ENCODE measurements around the gene SCYGR8. TPM values are rescaled to one million over a fixed set of nuclear protein-coding genes. Genes with fewer than 3 reads are reported as not detected.

The SCYGR8 gene
- total RNA-seq, 1 experiment from 2014 or later: not detected

- TF ChIP-seq TCF7L2 (IDR thresholded peaks at IDR 0.05; ENCODE audit: low read depth, low read length) (no peak), SIN3A (IDR thresholded peaks at IDR 0.05; ENCODE audit: borderline replicate concordance, insufficient read depth, low read depth, low read length) (no peak), POLR2AphosphoS5 (IDR thresholded peaks at IDR 0.05; ENCODE audit: low read depth, low read length) (no peak)
- TF ChIP-seq, protein P1, sequence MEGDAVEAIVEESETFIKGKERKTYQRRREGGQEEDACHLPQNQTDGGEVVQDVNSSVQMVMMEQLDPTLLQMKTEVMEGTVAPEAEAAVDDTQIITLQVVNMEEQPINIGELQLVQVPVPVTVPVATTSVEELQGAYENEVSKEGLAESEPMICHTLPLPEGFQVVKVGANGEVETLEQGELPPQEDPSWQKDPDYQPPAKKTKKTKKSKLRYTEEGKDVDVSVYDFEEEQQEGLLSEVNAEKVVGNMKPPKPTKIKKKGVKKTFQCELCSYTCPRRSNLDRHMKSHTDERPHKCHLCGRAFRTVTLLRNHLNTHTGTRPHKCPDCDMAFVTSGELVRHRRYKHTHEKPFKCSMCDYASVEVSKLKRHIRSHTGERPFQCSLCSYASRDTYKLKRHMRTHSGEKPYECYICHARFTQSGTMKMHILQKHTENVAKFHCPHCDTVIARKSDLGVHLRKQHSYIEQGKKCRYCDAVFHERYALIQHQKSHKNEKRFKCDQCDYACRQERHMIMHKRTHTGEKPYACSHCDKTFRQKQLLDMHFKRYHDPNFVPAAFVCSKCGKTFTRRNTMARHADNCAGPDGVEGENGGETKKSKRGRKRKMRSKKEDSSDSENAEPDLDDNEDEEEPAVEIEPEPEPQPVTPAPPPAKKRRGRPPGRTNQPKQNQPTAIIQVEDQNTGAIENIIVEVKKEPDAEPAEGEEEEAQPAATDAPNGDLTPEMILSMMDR (IDR thresholded peaks at IDR 0.05): no peak
- TF ChIP-seq, protein P2, sequence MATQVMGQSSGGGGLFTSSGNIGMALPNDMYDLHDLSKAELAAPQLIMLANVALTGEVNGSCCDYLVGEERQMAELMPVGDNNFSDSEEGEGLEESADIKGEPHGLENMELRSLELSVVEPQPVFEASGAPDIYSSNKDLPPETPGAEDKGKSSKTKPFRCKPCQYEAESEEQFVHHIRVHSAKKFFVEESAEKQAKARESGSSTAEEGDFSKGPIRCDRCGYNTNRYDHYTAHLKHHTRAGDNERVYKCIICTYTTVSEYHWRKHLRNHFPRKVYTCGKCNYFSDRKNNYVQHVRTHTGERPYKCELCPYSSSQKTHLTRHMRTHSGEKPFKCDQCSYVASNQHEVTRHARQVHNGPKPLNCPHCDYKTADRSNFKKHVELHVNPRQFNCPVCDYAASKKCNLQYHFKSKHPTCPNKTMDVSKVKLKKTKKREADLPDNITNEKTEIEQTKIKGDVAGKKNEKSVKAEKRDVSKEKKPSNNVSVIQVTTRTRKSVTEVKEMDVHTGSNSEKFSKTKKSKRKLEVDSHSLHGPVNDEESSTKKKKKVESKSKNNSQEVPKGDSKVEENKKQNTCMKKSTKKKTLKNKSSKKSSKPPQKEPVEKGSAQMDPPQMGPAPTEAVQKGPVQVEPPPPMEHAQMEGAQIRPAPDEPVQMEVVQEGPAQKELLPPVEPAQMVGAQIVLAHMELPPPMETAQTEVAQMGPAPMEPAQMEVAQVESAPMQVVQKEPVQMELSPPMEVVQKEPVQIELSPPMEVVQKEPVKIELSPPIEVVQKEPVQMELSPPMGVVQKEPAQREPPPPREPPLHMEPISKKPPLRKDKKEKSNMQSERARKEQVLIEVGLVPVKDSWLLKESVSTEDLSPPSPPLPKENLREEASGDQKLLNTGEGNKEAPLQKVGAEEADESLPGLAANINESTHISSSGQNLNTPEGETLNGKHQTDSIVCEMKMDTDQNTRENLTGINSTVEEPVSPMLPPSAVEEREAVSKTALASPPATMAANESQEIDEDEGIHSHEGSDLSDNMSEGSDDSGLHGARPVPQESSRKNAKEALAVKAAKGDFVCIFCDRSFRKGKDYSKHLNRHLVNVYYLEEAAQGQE (IDR thresholded peaks at IDR 0.05; ENCODE audit: insufficient read depth in 1 of 2, low read depth in 2 of 2, low read length in 1 of 2): no peak
- ChIA-PET POLR2A (no interaction called here), CTCF (no interaction called here)
- in situ Hi-C loops (cut with HindIII; ENCODE audit: low pct_unique_long_range_greater_than_20kb, low sequenced_read_pairs) (no loop called here), intact Hi-C loops (cut with micrococcal nuclease; ENCODE audit: unreplicated experiment) (no loop called here)
- H3K4me3 ChIP-seq (ENCODE audit: low read depth in 2 of 2, low read length in 2 of 2): no peak overlapping the region
- no peaks in the 10 kb centered on the region for H3K36me3 ChIP-seq (ENCODE audit: control insufficient read depth, insufficient read depth, low read length)
- no peak for DNase-seq (ENCODE audit: low read depth, low spot score)
- H3K27ac ChIP-seq (ENCODE audit: low read length): no peak overlapping the region
- no peak for ATAC-seq
- BruUV-seq (replicated peaks): no TSS peak
- H3K27me3 ChIP-seq (ENCODE audit: control insufficient read depth, insufficient read depth, low read length): no peaks in the 10 kb centered on the region
- H3K9me3 ChIP-seq (ENCODE audit: control insufficient read depth, insufficient read depth, low read depth, low read length): no peaks in the 10 kb centered on the region
- H3K4me1 ChIP-seq (ENCODE audit: control insufficient read depth, insufficient read depth, low read length): no peaks in the 10 kb centered on the region
Observed at GRCh38 chr2:227774895-227775842, 29.5 kb downstream of the SCYGR8 start.

- CTCF ChIA-PET: no interaction called here
- Histone ChIP-seq H3K27ac (ENCODE audit: low read length) (no peak overlapping the region), H3K36me3 (ENCODE audit: control insufficient read depth, insufficient read depth, low read length) (no peaks in the 10 kb centered on the region), H3K4me1 (ENCODE audit: control insufficient read depth, insufficient read depth, low read length) (no peaks in the 10 kb centered on the region), H3K4me3 (ENCODE audit: low read depth in 2 of 2, low read length in 2 of 2) (no peak overlapping the region), H3K27me3 (ENCODE audit: control insufficient read depth, insufficient read depth, low read length) (no peaks in the 10 kb centered on the region), H3K9me3 (ENCODE audit: control insufficient read depth, insufficient read depth, low read depth, low read length) (no peaks in the 10 kb centered on the region)
- POLR2A ChIA-PET: no interaction called here
- DNase-seq (ENCODE audit: low read depth, low spot score) (no peak), ATAC-seq (no peak)
- TF ChIP-seq, protein P2 (IDR thresholded peaks at IDR 0.05; ENCODE audit: insufficient read depth in 1 of 2, low read depth in 2 of 2, low read length in 1 of 2): no peak
- no peak for TF ChIP-seq SIN3A (IDR thresholded peaks at IDR 0.05; ENCODE audit: borderline replicate concordance, insufficient read depth, low read depth, low read length)
- TF ChIP-seq TCF7L2 (IDR thresholded peaks at IDR 0.05; ENCODE audit: low read depth, low read length): no peak
- TF ChIP-seq, protein P1 (IDR thresholded peaks at IDR 0.05): no peak
- no peak for TF ChIP-seq POLR2AphosphoS5 (IDR thresholded peaks at IDR 0.05; ENCODE audit: low read depth, low read length)
- in situ Hi-C loops (cut with HindIII; ENCODE audit: low pct_unique_long_range_greater_than_20kb, low sequenced_read_pairs): no loop called here
- intact Hi-C loops (cut with micrococcal nuclease; ENCODE audit: unreplicated experiment): no loop called here
- no TSS peak for BruUV-seq (replicated peaks)
Observed at GRCh38 chr2:227780981-227781615, 35.4 kb downstream of the SCYGR8 start.

Data from Panc1 (cell line).